Pancreas (tissue), 10 donors: ENCODE measurements around the gene FXR2. TPM values are rescaled to one million over a fixed set of nuclear protein-coding genes. Genes with fewer than 3 reads are reported as not detected.
A peak's percentile ranks its signal among the peaks of the same experiment; 100 is the strongest.

ENCODE experiments used
- ATAC-seq, 4 donors: fragments of 200-7000 bp; cut with Tn5 transposase; one replicate each; pipeline versions ENCODE4 v1.8.0 to v1.9.1; 2020; ENCODE audit warnings: mild to moderate bottlenecking in 4 of 4, moderate library complexity in 4 of 4
- DNase-seq, 6 donors: peaks; one replicate each; pipeline ENCODE4 v3.0.0-alpha.2; 2020
- FAIRE-seq: peaks from 2 replicates; lab custom pipeline; 2012; peaks lifted over from hg19 to GRCh38; lab: Jason Lieb, UNC
- H3K27ac ChIP-seq, 4 donors: fragments of 200-600 bp; sonication (generic); 1 replicate in 3 of 4; 2 replicates in 1 of 4; pipeline versions ENCODE4 v1.5.0 to v1.8.0; 2020
- H3K27me3 ChIP-seq, 4 donors: fragments of 200-600 bp; one replicate each; pipeline ENCODE4 v1.8.0; 2021
- H3K36me3 ChIP-seq, 3 donors: fragments of 200-600 bp; sonication (generic) in 1 of 3; one replicate each; pipeline versions ENCODE4 v1.5.0 to v1.8.0; 2020 to 2021
- H3K4me1 ChIP-seq, 3 donors: fragments of 200-600 bp; one replicate each; pipeline ENCODE4 v1.8.0; 2021
- H3K4me3 ChIP-seq, 4 donors: fragments of 200-600 bp; sonication (generic) in 2 of 4; one replicate each; pipeline versions ENCODE4 v1.5.0 to v1.8.0; 2020 to 2021
- H3K9me3 ChIP-seq, 4 donors: fragments of 200-600 bp; one replicate each; pipeline ENCODE4 v1.8.0; 2021
- CTCF ChIP-seq, 4 donors: fragments of 200-600 bp; sonication (generic) in 3 of 4; IDR thresholded peaks; one replicate each; pipeline versions ENCODE4 v1.5.0 to v1.8.0; 2021; ENCODE audit warnings: antibody characterized with exemption in 4 of 4
- WGBS, 2 donors: extraction: QIAGEN DNeasy Blood & Tissue Kit; methylation state at CpG; one replicate each; pipeline ENCODE4 v1.1.7; 2013; 5-methylcytosine and 5-hydroxymethylcytosine counted together
- intact Hi-C, 3 donors: fragments of 100-400 bp; cut with DNase I; formaldehyde crosslinking; loops; one replicate each; pipeline versions ENCODE4 v1.11.1 to v1.14.2; 2022
- polyA plus RNA-seq, 2 donors: library from polyadenylated mRNA; stranded (reverse); fragments of 200-250 nt; gene quantifications; one replicate each; pipeline ENCODE4 v1.2.3, GENCODE V29; 2013
- total RNA-seq, 6 donors: library from RNA; stranded (reverse); fragmentation: NEBNext Ultra II Directional in 4 of 6; extraction: Animal tissue kit (Norgen Biotek cat#: 25700) in 4 of 6; gene quantifications; one replicate each; pipeline versions ENCODE4 v1.2.1 to v1.2.4, GENCODE V29; 2021 to 2023
- donor health status: healthy with polysubstance abuse.
- donor health status: DM: no; HTN: no; CAD: no; lungs with moderate emphysema.
- donor health status: DM: no; HTN: no; CAD: no.
- donor health status: control.
- donor health status: control.
- donor health status: Bipolar disorder and iron deficiency.
- donor health status: DM: yes; HTN: yes; CAD: no.
- donor health status: DM: no; HTN: no; CAD: no.
- donor health status: DM: no; HTN: no; CAD: no.
- donor health status: DM: yes; HTN: yes; CAD: no.

The FXR2 gene
- total and polyA plus RNA-seq, 8 donors = 7.8 to 25.6 (median 12.6) TPM

- no peak for FAIRE-seq
- ATAC-seq = no peak
- Histone ChIP-seq H3K9me3 (no peaks in the 10 kb centered on the region), H3K4me1 (peaks cover 4 to 12% (median 10%) of the 10 kb centered on the region in 3 donors), H3K27me3 (no peaks in the 10 kb centered on the region), H3K36me3 (no peaks in the 10 kb centered on the region), H3K27ac (no peak overlapping the region), H3K4me3 (no peak overlapping the region)
- intact Hi-C loops = no loop called here
- 66 to 68% methylated on average over 12 of the region's 12 CpGs for WGBS, 2 donors
- no peak for DNase-seq
- no peak for TF ChIP-seq CTCF (IDR thresholded peaks at IDR 0.05)
These were observed 38.0 kb upstream of the FXR2 start for GRCh38 chr17:7652388-7653356.

- intact Hi-C loops = no loop called here
- TF ChIP-seq CTCF (IDR thresholded peaks at IDR 0.05) = no peak
- Histone ChIP-seq H3K36me3 (no peaks in the 10 kb centered on the region), H3K4me1 (peaks cover 4 to 10% (median 10%) of the 10 kb centered on the region in 3 donors), H3K9me3 (no peaks in the 10 kb centered on the region), H3K4me3 (peak overlapping the region; percentile 15 to 50 (median 29)), H3K27me3 (no peaks in the 10 kb centered on the region), H3K27ac (no peak overlapping the region)
- FAIRE-seq (no peak), ATAC-seq (peak in 3 of 4 donors; percentile 10 to 34 (median 19)), DNase-seq (peak in 1 of 6 donors; percentile 67)
- 10 to 14% methylated on average over 34 to 54 of the region's 54 CpGs for WGBS, 2 donors
These were observed 37.1 kb upstream of the FXR2 start for GRCh38 chr17:7651665-7652387.

- no peaks in the 10 kb centered on the region for H3K9me3 ChIP-seq
- ATAC-seq (peak in 3 of 4 donors; percentile 28 to 41 (median 34)), FAIRE-seq (no peak), DNase-seq (peak in 1 of 6 donors; percentile 59)
- no peaks in the 10 kb centered on the region for H3K27me3 ChIP-seq
- TF ChIP-seq CTCF (IDR thresholded peaks at IDR 0.05) = no peak
- intact Hi-C loops = no loop called here
- H3K36me3 ChIP-seq = no peaks in the 10 kb centered on the region
- peak overlapping the region; percentile 18 to 50 (median 29) for H3K4me3 ChIP-seq
- 2% methylated on average over 44 to 45 of the region's 45 CpGs for WGBS, 2 donors
- no peak overlapping the region for H3K27ac ChIP-seq
- peaks cover 4 to 10% (median 10%) of the 10 kb centered on the region in 3 donors for H3K4me1 ChIP-seq
These were observed 36.5 kb upstream of the FXR2 start for GRCh38 chr17:7651097-7651664.

- TF ChIP-seq CTCF (IDR thresholded peaks at IDR 0.05) = no peak
- intact Hi-C loops = no loop called here
- H3K36me3 ChIP-seq = no peaks in the 10 kb centered on the region
- DNase-seq (peak; percentile 57 to 86 (median 72)), FAIRE-seq (no peak), ATAC-seq (peak; percentile 78 to 92 (median 88))
- no peaks in the 10 kb centered on the region for H3K9me3 ChIP-seq
- 1 to 2% methylated on average over 26 to 34 of the region's 34 CpGs for WGBS, 2 donors
- peaks cover 4 to 10% (median 10%) of the 10 kb centered on the region in 3 donors for H3K4me1 ChIP-seq
- no peak within 1 kb of the TSS for H3K27ac ChIP-seq
- H3K4me3 ChIP-seq = peak within 1 kb of the TSS; percentile 18 to 50 (median 29)
- H3K27me3 ChIP-seq = no peaks in the 10 kb centered on the region
These were observed 35.9 kb upstream of the FXR2 start, which contains the start of gene ATP1B2 for GRCh38 chr17:7650509-7651096. Gene ATP1B2, plus strand, starts transcription at chr17:7650926. Its CDS starts 593 bp downstream, at chr17:7651519.
